Body of pancreas (tissue), 4 donors: ENCODE results near the gene DACH1. TPM values are rescaled to one million over a fixed set of nuclear protein-coding genes. Genes with fewer than 3 reads are reported as not detected.

Experiments
- ATAC-seq: fragments of 150-250 bp; one replicate; pipeline ENCODE4 v1.9.1; 2016
- DNase-seq, 4 donors: peaks; one replicate each; pipeline ENCODE4 v3.0.0-alpha.2; 2019
- H3K27ac ChIP-seq, 4 donors: fragments of 200-600 bp; sonication (generic); 1 replicate in 3 of 4; 2 replicates in 1 of 4; pipeline versions ENCODE4 v1.5.1 to v1.6.1; 2016 to 2019; ENCODE audit warnings: mild to moderate bottlenecking in 1 of 4, mixed read lengths in 1 of 4, moderate library complexity in 1 of 4
- H3K27me3 ChIP-seq, 2 donors: fragments of 200-600 bp; sonication (generic); one replicate each; pipeline ENCODE4 v1.6.0; 2016; ENCODE audit warnings: mild to moderate bottlenecking in 1 of 2
- H3K36me3 ChIP-seq, 2 donors: fragments of 200-600 bp; sonication (generic); replicated peaks in 1 of 2; 2 replicates each; pipeline ENCODE4 v1.5.1; 2016; ENCODE audit warnings: low read depth in 2 of 2; ENCODE audit not compliant: insufficient read depth in 1 of 2
- H3K4me1 ChIP-seq: fragments of 200-600 bp; sonication (generic); one replicate; pipeline ENCODE4 v1.6.0; 2016
- H3K4me3 ChIP-seq, 2 donors: fragments of 200-600 bp; sonication (generic); 1 replicate in 1 of 2; 2 replicates in 1 of 2; pipeline ENCODE4 v1.5.1; 2016 to 2019
- H3K9me3 ChIP-seq, 3 donors: fragments of 200-600 bp; sonication (generic); 1 replicate in 2 of 3; 2 replicates in 1 of 3; pipeline ENCODE4 v1.5.1; 2016
- POLR2A ChIP-seq, 3 donors: fragments of 450-650 bp; IDR thresholded peaks; one replicate each; pipeline ENCODE4 v1.6.1; 2016; ENCODE audit warnings: antibody characterized with exemption in 3 of 3, mild to moderate bottlenecking in 2 of 3
- WGBS, 2 donors: methylation state at CpG; one replicate each; pipeline ENCODE4 v1.1.5; 2017; 5-methylcytosine and 5-hydroxymethylcytosine counted together
- intact Hi-C: fragments of 100-400 bp; cut with DNase I; formaldehyde crosslinking; loops from one replicate; pipeline ENCODE4 v1.15.1; 2023
- total RNA-seq, 2 donors: library from RNA; depleted of rRNA; stranded (reverse); fragments of >200 nt; gene quantifications; one replicate each; pipeline ENCODE4 v1.1.0, GENCODE V29; 2016
- TF ChIP-seq, protein P1 (sequence below), 7 experiments: fragments of 450-650 bp in 4 of 7; fragments of 200-600 bp in 3 of 7; sonication (generic) in 3 of 7; IDR thresholded peaks; one replicate each; pipeline ENCODE4 v1.5.1; 2016 to 2019; ENCODE audit warnings: antibody characterized with exemption in 7 of 7

DACH1 gene
- total RNA-seq, 2 donors from 2014 or later = 2.9 to 3.3 TPM

DNA sequence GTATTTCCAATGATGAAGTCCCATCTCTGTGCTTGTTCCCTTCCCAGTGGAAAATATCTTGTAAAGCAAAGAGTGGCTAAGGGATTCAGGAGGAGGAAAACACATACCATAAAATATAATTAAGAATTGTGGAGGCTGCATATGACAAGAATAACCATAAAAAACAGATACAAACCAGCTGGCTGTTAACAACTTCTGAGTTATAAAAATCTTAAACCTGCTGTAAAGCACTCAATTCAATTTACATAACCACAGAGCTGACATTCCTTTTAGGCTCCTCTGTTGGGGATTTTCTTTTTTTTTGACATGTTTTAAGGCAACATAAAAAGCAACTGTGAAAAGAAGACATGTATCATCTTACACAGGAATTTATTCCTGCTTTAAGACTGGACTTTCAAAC is 207.6 kb downstream of the DACH1 start:
- ATAC-seq = no peak
- no peak for DNase-seq
- Histone ChIP-seq H3K36me3 (no peaks in the 10 kb centered on the region), H3K4me3 (no peak overlapping the region), H3K4me1 (no peaks in the 10 kb centered on the region), H3K9me3 (no peaks in the 10 kb centered on the region), H3K27ac (no peak overlapping the region), H3K27me3 (no peaks in the 10 kb centered on the region)
- TF ChIP-seq POLR2A (IDR thresholded peaks at IDR 0.05) = no peak
- TF ChIP-seq, protein P1, sequence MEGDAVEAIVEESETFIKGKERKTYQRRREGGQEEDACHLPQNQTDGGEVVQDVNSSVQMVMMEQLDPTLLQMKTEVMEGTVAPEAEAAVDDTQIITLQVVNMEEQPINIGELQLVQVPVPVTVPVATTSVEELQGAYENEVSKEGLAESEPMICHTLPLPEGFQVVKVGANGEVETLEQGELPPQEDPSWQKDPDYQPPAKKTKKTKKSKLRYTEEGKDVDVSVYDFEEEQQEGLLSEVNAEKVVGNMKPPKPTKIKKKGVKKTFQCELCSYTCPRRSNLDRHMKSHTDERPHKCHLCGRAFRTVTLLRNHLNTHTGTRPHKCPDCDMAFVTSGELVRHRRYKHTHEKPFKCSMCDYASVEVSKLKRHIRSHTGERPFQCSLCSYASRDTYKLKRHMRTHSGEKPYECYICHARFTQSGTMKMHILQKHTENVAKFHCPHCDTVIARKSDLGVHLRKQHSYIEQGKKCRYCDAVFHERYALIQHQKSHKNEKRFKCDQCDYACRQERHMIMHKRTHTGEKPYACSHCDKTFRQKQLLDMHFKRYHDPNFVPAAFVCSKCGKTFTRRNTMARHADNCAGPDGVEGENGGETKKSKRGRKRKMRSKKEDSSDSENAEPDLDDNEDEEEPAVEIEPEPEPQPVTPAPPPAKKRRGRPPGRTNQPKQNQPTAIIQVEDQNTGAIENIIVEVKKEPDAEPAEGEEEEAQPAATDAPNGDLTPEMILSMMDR (IDR thresholded peaks at IDR 0.05) = no peak
- intact Hi-C loops = no loop called here

DNA sequence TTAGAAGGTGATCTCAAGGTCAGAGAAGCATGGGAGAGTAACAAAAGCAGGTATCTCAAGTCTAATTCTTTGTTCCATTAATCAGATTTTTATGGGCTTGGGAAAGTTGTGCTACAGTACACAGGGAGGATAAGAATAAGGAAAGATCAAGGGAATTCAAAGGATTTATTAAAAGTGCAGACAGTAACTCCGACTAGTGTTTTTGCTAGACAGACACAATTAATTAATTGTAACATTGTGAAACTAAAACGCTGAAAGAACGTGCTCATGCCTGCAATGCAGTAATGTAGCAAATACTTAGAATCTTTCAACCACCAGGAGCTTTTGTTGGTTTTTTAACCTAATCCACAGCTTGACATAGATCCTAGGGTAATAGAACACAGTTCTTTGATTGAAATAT is 221.5 kb downstream of the DACH1 start:
- Histone ChIP-seq H3K27me3 (no peaks in the 10 kb centered on the region), H3K4me3 (no peak overlapping the region), H3K27ac (no peak overlapping the region), H3K36me3 (no peaks in the 10 kb centered on the region), H3K9me3 (no peaks in the 10 kb centered on the region), H3K4me1 (no peaks in the 10 kb centered on the region)
- ATAC-seq = no peak
- TF ChIP-seq, protein P1 (IDR thresholded peaks at IDR 0.05) = no peak
- no peak for TF ChIP-seq POLR2A (IDR thresholded peaks at IDR 0.05)
- intact Hi-C loops = no loop called here
- WGBS, 2 donors = 49 to 53% methylated on average over 3 of the region's 3 CpGs
- DNase-seq = no peak

DNA sequence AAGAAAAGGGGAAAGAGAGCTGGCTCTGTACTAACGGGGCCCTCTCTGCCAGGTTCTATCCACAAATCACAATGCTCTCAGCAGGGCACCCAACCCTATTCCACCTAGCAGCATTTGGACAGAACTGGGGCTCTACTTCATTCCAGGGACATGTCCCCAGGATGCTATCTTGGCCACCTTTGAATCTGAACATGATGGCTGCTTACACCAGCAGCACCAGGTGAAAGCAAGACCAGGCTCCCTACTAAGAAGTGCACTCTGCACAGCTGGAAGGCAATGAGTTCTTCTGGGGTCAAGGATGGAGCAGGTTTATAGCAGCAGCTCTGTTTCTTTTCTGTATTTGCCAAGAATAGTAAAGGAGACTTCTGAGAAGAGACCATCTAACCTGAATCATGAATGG is 222.4 kb downstream of the DACH1 start:
- intact Hi-C loops = no loop called here
- H3K27ac ChIP-seq = no peak overlapping the region
- no peaks in the 10 kb centered on the region for H3K4me1 ChIP-seq
- H3K4me3 ChIP-seq = no peak overlapping the region
- no peaks in the 10 kb centered on the region for H3K27me3 ChIP-seq
- ATAC-seq = no peak
- TF ChIP-seq, protein P1 (IDR thresholded peaks at IDR 0.05) = no peak
- no peak for TF ChIP-seq POLR2A (IDR thresholded peaks at IDR 0.05)
- H3K36me3 ChIP-seq = no peaks in the 10 kb centered on the region
- no peaks in the 10 kb centered on the region for H3K9me3 ChIP-seq
- 67 to 85% methylated on average over 1 of the region's 1 CpG for WGBS, 2 donors
- DNase-seq = no peak

- Histone ChIP-seq H3K4me3 (no peak overlapping the region), H3K4me1 (no peaks in the 10 kb centered on the region), H3K27me3 (no peaks in the 10 kb centered on the region), H3K27ac (no peak overlapping the region), H3K36me3 (no peaks in the 10 kb centered on the region), H3K9me3 (no peaks in the 10 kb centered on the region)
- ATAC-seq (no peak), DNase-seq (no peak)
- no peak for TF ChIP-seq POLR2A (IDR thresholded peaks at IDR 0.05)
- TF ChIP-seq, protein P1 (IDR thresholded peaks at IDR 0.05) = no peak
- intact Hi-C loops = no loop called here
- WGBS, 2 donors = 48 to 49% methylated on average over 4 of the region's 4 CpGs
Measured at GRCh38 chr13:71643448-71643860, 223.6 kb downstream of the DACH1 start.

DNA sequence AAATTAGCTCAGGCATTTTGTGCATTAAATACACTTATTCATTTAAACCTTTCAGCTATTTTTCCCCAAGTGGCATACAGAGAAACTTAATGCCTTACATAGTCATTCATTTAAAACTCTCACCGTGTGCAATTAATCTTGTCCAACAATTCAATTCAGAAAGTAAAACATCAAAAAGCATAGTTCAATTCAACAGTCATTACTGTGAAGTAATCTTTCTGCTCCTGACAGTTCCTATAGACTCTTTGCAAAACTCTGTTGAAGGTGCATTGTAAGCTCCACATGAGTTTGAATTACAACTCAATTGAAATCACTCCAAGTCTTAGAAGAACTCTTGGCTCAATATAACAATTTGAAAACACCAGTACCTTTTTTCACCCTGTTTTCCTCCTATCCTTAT is 228.3 kb downstream of the DACH1 start:
- H3K9me3 ChIP-seq = no peaks in the 10 kb centered on the region
- no peak overlapping the region for H3K4me3 ChIP-seq
- no peak for TF ChIP-seq POLR2A (IDR thresholded peaks at IDR 0.05)
- TF ChIP-seq, protein P1 (IDR thresholded peaks at IDR 0.05) = no peak
- no peaks in the 10 kb centered on the region for H3K36me3 ChIP-seq
- H3K27me3 ChIP-seq = no peaks in the 10 kb centered on the region
- intact Hi-C loops = no loop called here
- DNase-seq (no peak), ATAC-seq (no peak)
- H3K27ac ChIP-seq = no peak overlapping the region
- WGBS, 2 donors = 38 to 43% methylated on average over 1 of the region's 1 CpG
- H3K4me1 ChIP-seq = no peaks in the 10 kb centered on the region
